WTC11 (cell line): Measurements from ENCODE around the gene PARVB. TPM values are rescaled to one million over a fixed set of nuclear protein-coding genes. Genes with fewer than 3 reads are reported as not detected.

ENCODE experiments used
- ATAC-seq: fragments of 200-7000 bp; cut with Tn5 transposase; 2 replicates; pipeline ENCODE4 v1.10.0; 2021; ENCODE audit warnings: mild to moderate bottlenecking, moderate library complexity
- CTCF ChIA-PET: fragments of 300-600 bp; sonication (Branson Sonifier 250); formaldehyde crosslinking; loops from one replicate; lab custom pipeline; 2021; ENCODE audit warnings: antibody characterized with exemption; lab: Charles Lee
- POLR2A ChIA-PET: fragments of 350-600 bp; sonication (Branson Sonifier 250); formaldehyde crosslinking; loops from one replicate; lab custom pipeline; 2021; ENCODE audit warnings: antibody characterized with exemption; lab: Charles Lee
- DNase-seq: peaks from one replicate; pipeline ENCODE4 v3.0.0; 2021; ENCODE audit warnings: low spot score
- H3K27ac Mint-ChIP-seq: 2 replicates; pipeline ENCODE4 v1.8.0; 2021; ENCODE audit warnings: mixed read lengths
- H3K27me3 Mint-ChIP-seq: 2 replicates; pipeline ENCODE4 v1.8.0; 2021; ENCODE audit warnings: low read depth, mild to moderate bottlenecking, moderate library complexity, mixed read lengths
- H3K36me3 Mint-ChIP-seq: 2 replicates; pipeline ENCODE4 v1.8.0; 2021; ENCODE audit warnings: mixed read lengths
- H3K4me1 Mint-ChIP-seq: 2 replicates; pipeline ENCODE4 v1.8.0; 2022; ENCODE audit warnings: mixed read lengths
- H3K4me3 Mint-ChIP-seq: 2 replicates; pipeline ENCODE4 v1.8.0; 2021; ENCODE audit warnings: mild to moderate bottlenecking, moderate library complexity, mixed read lengths
- H3K9me3 Mint-ChIP-seq: 2 replicates; pipeline ENCODE4 v1.8.0; 2021; ENCODE audit warnings: mixed read lengths
- EMX1 ChIP-seq: fragments of 250-450 bp; sonication (Bioruptor Pico); IDR thresholded peaks from 2 replicates; pipeline ENCODE4 v1.8.0; 2021; ENCODE audit warnings: mild to moderate bottlenecking
- ETV6 ChIP-seq: sonication (generic); formaldehyde crosslinking; IDR thresholded peaks from 2 replicates; pipeline ENCODE4 v1.8.1; 2022; ENCODE audit warnings: mild to moderate bottlenecking, missing genetic modification reagents
- FOXK1 ChIP-seq: sonication (generic); formaldehyde crosslinking; IDR thresholded peaks from 2 replicates; pipeline ENCODE4 v1.8.0; 2022; ENCODE audit warnings: mild to moderate bottlenecking, moderate library complexity, missing genetic modification reagents
- SMAD3 ChIP-seq: sonication (generic); formaldehyde crosslinking; IDR thresholded peaks from 2 replicates; pipeline ENCODE4 v1.8.0; 2022; ENCODE audit warnings: missing genetic modification reagents, mild to moderate bottlenecking, borderline replicate concordance
- SMAD4 ChIP-seq: sonication (generic); formaldehyde crosslinking; IDR thresholded peaks from 2 replicates; pipeline ENCODE4 v1.8.0; 2022; ENCODE audit warnings: mild to moderate bottlenecking, missing genetic modification reagents
- SP1 ChIP-seq: sonication (generic); formaldehyde crosslinking; conservative IDR thresholded peaks from 2 replicates; pipeline ENCODE4 v1.8.1; 2022; ENCODE audit warnings: missing genetic modification reagents
- TEAD1 ChIP-seq: sonication (generic); formaldehyde crosslinking; IDR thresholded peaks from 2 replicates; pipeline ENCODE4 v1.8.0; 2022; ENCODE audit warnings: mild to moderate bottlenecking, missing genetic modification reagents
- ZNF138 ChIP-seq: sonication (generic); formaldehyde crosslinking; conservative IDR thresholded peaks from 2 replicates; pipeline ENCODE4 v1.8.1; 2022; ENCODE audit warnings: mild to moderate bottlenecking, moderate library complexity, missing genetic modification reagents
- ZNF232 ChIP-seq: sonication (generic); formaldehyde crosslinking; IDR thresholded peaks from 2 replicates; pipeline ENCODE4 v1.8.0; 2022; ENCODE audit warnings: mild to moderate bottlenecking, missing genetic modification reagents
- ZNF423 ChIP-seq: fragments of 250-450 bp; sonication (Bioruptor Pico); IDR thresholded peaks from 2 replicates; pipeline ENCODE4 v2.1.2; 2022; ENCODE audit warnings: mild to moderate bottlenecking, moderate library complexity
- ZNF671 ChIP-seq: fragments of 250-450 bp; sonication (Bioruptor Pico); IDR thresholded peaks from 2 replicates; pipeline ENCODE4 v1.8.0; 2021; ENCODE audit warnings: mild to moderate bottlenecking
- total RNA-seq: library from RNA; stranded (reverse); gene quantifications from 3 replicates; pipeline ENCODE4 v1.2.3, GENCODE V29; 2021
- TF ChIP-seq, protein P1 (sequence below): sonication (generic); formaldehyde crosslinking; IDR thresholded peaks from 2 replicates; pipeline ENCODE4 v1.8.0; 2023; ENCODE audit warnings: missing genetic modification reagents, mild to moderate bottlenecking, borderline replicate concordance
- TF ChIP-seq, protein P2 (sequence below): sonication (generic); formaldehyde crosslinking; IDR thresholded peaks from 2 replicates; pipeline ENCODE4 v1.8.1; 2023; ENCODE audit warnings: mild to moderate bottlenecking, missing genetic modification reagents, borderline replicate concordance
- TF ChIP-seq, protein P3 (sequence below): fragments of 250-450 bp; sonication (Bioruptor Pico); IDR thresholded peaks from 2 replicates; pipeline ENCODE4 v1.9.0; 2021; ENCODE audit warnings: mild to moderate bottlenecking, borderline replicate concordance
- TF ChIP-seq, protein P4 (sequence below): fragments of 250-450 bp; sonication (Bioruptor Pico); IDR thresholded peaks from 2 replicates; pipeline ENCODE4 v1.9.0; 2021; ENCODE audit warnings: mild to moderate bottlenecking
- TF ChIP-seq, protein P5 (sequence below): sonication (generic); formaldehyde crosslinking; IDR thresholded peaks from 2 replicates; pipeline ENCODE4 v1.8.1; 2022; ENCODE audit warnings: mild to moderate bottlenecking, moderate library complexity, missing genetic modification reagents

The PARVB gene
- total RNA-seq, 1 experiment from 2014 or later: 3.3 TPM

DNA sequence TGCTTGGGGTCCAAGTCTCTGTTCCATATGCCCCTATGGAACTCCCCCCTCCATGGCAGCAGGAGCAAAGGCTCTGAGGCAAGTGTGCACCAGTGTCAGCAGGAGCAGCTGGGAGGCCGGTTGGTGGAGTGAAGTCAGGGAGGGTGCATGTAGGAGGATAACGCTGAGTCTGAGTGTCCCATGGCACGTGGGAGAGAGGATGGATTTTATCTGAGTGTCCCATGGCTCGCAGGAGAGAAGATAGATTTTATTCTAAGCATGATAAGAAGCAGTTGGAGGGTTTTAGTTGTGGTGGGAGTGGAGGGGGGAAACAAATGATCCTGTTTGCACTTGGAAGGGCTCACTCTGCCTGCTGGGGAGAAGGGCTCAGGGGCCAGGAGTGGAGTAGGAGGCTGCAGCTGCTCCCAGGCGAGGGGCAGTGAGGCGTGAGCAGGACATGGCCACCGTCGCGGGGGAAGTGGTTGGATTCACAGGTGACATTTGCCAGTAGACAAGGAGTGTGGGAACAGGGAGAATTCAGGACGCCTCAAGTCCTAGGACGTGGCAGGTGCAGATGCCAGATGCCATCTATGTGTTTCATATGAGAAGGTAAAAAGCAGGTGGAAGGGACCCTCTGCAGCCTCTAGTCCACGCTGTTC, 123.0 kb downstream of the PARVB start:
- Mint-ChIP-seq H3K27ac (peak overlapping the region; percentile 99), H3K4me1 (peaks cover 59% of the 10 kb centered on the region), H3K4me3 (peak overlapping the region; percentile 2; the same call in 1 of the 2 replicates), H3K36me3 (no peaks in the 10 kb centered on the region)
- ChIA-PET POLR2A (interaction anchor here (1.0 to 1.1 kb wide), 2 partner anchors 35 to 61 kb away, joined by 3 read pairs; no protein-coding TSS in a partner anchor), CTCF (interaction anchor here (0.5 to 3.5 kb wide), 16 partner anchors 10 to 538 kb away, joined by 3 to 25 read pairs (median 4); partner anchors contain the start of genes PARVB and PARVG)
- no peak for ATAC-seq
- TF ChIP-seq ZNF671 (CRISPR knock-in tag) (no peak), EMX1 (CRISPR knock-in tag) (0 out of 2 replicates have a peak, but pooled peaks have one; percentile 53), SMAD4 (CRISPR knock-in tag) (no peak)
- TF ChIP-seq, protein P1, sequence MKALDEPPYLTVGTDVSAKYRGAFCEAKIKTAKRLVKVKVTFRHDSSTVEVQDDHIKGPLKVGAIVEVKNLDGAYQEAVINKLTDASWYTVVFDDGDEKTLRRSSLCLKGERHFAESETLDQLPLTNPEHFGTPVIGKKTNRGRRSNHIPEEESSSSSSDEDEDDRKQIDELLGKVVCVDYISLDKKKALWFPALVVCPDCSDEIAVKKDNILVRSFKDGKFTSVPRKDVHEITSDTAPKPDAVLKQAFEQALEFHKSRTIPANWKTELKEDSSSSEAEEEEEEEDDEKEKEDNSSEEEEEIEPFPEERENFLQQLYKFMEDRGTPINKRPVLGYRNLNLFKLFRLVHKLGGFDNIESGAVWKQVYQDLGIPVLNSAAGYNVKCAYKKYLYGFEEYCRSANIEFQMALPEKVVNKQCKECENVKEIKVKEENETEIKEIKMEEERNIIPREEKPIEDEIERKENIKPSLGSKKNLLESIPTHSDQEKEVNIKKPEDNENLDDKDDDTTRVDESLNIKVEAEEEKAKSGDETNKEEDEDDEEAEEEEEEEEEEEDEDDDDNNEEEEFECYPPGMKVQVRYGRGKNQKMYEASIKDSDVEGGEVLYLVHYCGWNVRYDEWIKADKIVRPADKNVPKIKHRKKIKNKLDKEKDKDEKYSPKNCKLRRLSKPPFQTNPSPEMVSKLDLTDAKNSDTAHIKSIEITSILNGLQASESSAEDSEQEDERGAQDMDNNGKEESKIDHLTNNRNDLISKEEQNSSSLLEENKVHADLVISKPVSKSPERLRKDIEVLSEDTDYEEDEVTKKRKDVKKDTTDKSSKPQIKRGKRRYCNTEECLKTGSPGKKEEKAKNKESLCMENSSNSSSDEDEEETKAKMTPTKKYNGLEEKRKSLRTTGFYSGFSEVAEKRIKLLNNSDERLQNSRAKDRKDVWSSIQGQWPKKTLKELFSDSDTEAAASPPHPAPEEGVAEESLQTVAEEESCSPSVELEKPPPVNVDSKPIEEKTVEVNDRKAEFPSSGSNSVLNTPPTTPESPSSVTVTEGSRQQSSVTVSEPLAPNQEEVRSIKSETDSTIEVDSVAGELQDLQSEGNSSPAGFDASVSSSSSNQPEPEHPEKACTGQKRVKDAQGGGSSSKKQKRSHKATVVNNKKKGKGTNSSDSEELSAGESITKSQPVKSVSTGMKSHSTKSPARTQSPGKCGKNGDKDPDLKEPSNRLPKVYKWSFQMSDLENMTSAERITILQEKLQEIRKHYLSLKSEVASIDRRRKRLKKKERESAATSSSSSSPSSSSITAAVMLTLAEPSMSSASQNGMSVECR: no peak
- TF ChIP-seq, all 79 proteins: peak for 1
- Mint-ChIP-seq H3K27me3 (no peaks in the 10 kb centered on the region; the same call in none of the 2 replicates), H3K9me3 (no peaks in the 10 kb centered on the region; the same call in 1 of the 2 replicates)
- DNase-seq: no peak

DNA sequence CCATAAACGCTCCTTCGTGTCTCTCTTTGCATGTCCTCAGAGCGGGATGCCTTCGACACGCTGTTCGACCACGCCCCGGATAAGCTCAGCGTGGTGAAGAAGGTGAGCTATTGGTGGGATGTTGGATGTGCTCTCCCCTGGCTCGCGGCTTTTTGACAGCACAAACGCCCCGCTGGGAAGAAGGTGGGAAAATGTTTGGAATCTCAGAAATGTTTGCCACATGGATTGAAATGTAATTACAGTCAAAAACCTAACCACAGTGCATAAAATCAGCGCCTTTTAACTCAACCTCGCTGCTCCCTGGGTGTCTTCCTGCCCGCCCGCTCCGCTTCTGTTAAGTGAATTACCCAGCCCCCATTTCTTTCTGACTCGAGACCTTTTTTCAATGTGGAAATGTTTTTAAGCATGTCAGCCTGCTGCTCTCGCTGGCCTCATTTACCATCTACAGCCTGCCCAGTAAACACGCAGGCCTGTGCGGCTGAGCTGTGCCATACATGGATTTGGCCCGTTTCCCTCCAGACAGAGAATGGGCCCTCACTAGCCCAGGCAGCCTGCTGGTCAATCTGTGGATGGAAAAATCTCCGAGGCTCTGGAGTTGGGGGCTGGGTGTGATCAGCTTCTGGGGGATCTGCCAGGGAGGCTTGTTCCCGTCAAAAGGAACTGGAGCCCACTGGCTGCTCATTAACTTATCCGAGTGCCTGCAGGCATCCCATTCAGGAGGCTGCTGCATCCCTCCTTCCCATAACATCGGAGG, 123.9 kb downstream of the PARVB start:
- Mint-ChIP-seq H3K27ac (peak overlapping the region; percentile 99), H3K36me3 (no peaks in the 10 kb centered on the region), H3K4me3 (peak overlapping the region; percentile 51), H3K27me3 (no peaks in the 10 kb centered on the region; the same call in none of the 2 replicates), H3K4me1 (peaks cover 59% of the 10 kb centered on the region), H3K9me3 (no peaks in the 10 kb centered on the region; the same call in 1 of the 2 replicates)
- CTCF ChIA-PET: interaction anchor here (0.7 to 3.5 kb wide), 14 partner anchors 9 to 221 kb away, joined by 3 to 25 read pairs (median 3); partner anchors contain the start of genes PARVB and PARVG
- peak; percentile 72 for ATAC-seq
- peak; percentile 84 for DNase-seq
- POLR2A ChIA-PET: interaction anchor here (1.0 to 1.1 kb wide), 2 partner anchors 36 to 62 kb away, joined by 3 read pairs; no protein-coding TSS in a partner anchor
- TF ChIP-seq, protein P2, sequence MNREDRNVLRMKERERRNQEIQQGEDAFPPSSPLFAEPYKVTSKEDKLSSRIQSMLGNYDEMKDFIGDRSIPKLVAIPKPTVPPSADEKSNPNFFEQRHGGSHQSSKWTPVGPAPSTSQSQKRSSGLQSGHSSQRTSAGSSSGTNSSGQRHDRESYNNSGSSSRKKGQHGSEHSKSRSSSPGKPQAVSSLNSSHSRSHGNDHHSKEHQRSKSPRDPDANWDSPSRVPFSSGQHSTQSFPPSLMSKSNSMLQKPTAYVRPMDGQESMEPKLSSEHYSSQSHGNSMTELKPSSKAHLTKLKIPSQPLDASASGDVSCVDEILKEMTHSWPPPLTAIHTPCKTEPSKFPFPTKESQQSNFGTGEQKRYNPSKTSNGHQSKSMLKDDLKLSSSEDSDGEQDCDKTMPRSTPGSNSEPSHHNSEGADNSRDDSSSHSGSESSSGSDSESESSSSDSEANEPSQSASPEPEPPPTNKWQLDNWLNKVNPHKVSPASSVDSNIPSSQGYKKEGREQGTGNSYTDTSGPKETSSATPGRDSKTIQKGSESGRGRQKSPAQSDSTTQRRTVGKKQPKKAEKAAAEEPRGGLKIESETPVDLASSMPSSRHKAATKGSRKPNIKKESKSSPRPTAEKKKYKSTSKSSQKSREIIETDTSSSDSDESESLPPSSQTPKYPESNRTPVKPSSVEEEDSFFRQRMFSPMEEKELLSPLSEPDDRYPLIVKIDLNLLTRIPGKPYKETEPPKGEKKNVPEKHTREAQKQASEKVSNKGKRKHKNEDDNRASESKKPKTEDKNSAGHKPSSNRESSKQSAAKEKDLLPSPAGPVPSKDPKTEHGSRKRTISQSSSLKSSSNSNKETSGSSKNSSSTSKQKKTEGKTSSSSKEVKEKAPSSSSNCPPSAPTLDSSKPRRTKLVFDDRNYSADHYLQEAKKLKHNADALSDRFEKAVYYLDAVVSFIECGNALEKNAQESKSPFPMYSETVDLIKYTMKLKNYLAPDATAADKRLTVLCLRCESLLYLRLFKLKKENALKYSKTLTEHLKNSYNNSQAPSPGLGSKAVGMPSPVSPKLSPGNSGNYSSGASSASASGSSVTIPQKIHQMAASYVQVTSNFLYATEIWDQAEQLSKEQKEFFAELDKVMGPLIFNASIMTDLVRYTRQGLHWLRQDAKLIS (CRISPR knock-in tag): no peak; the same call in 1 of the 2 replicates
- peak; percentile 98 for TF ChIP-seq TEAD1
- peak; percentile 57 for TF ChIP-seq SMAD3
- peak; percentile 62; the same call in 1 of the 2 replicates for TF ChIP-seq ZNF423
- TF ChIP-seq ZNF232 (CRISPR knock-in tag): 0 out of 2 replicates have a peak, but pooled peaks have one; percentile 47
- 0 out of 2 replicates have a peak, but pooled peaks have one; percentile 55 for TF ChIP-seq ZNF138 (CRISPR knock-in tag)
- TF ChIP-seq, protein P3, sequence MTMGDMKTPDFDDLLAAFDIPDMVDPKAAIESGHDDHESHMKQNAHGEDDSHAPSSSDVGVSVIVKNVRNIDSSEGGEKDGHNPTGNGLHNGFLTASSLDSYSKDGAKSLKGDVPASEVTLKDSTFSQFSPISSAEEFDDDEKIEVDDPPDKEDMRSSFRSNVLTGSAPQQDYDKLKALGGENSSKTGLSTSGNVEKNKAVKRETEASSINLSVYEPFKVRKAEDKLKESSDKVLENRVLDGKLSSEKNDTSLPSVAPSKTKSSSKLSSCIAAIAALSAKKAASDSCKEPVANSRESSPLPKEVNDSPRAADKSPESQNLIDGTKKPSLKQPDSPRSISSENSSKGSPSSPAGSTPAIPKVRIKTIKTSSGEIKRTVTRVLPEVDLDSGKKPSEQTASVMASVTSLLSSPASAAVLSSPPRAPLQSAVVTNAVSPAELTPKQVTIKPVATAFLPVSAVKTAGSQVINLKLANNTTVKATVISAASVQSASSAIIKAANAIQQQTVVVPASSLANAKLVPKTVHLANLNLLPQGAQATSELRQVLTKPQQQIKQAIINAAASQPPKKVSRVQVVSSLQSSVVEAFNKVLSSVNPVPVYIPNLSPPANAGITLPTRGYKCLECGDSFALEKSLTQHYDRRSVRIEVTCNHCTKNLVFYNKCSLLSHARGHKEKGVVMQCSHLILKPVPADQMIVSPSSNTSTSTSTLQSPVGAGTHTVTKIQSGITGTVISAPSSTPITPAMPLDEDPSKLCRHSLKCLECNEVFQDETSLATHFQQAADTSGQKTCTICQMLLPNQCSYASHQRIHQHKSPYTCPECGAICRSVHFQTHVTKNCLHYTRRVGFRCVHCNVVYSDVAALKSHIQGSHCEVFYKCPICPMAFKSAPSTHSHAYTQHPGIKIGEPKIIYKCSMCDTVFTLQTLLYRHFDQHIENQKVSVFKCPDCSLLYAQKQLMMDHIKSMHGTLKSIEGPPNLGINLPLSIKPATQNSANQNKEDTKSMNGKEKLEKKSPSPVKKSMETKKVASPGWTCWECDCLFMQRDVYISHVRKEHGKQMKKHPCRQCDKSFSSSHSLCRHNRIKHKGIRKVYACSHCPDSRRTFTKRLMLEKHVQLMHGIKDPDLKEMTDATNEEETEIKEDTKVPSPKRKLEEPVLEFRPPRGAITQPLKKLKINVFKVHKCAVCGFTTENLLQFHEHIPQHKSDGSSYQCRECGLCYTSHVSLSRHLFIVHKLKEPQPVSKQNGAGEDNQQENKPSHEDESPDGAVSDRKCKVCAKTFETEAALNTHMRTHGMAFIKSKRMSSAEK: no peak
- TF ChIP-seq FOXK1 (CRISPR knock-in tag): peak; percentile 52
- TF ChIP-seq, protein P4, sequence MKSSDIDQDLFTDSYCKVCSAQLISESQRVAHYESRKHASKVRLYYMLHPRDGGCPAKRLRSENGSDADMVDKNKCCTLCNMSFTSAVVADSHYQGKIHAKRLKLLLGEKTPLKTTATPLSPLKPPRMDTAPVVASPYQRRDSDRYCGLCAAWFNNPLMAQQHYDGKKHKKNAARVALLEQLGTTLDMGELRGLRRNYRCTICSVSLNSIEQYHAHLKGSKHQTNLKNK (CRISPR knock-in tag): no peak
- TF ChIP-seq, protein P5, sequence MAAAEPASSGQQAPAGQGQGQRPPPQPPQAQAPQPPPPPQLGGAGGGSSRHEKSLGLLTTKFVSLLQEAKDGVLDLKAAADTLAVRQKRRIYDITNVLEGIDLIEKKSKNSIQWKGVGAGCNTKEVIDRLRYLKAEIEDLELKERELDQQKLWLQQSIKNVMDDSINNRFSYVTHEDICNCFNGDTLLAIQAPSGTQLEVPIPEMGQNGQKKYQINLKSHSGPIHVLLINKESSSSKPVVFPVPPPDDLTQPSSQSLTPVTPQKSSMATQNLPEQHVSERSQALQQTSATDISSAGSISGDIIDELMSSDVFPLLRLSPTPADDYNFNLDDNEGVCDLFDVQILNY (CRISPR knock-in tag): peak; percentile 61; the same call in 1 of the 2 replicates
- peak; percentile 80 for TF ChIP-seq SP1 (CRISPR knock-in tag)
- peak; percentile 80 for TF ChIP-seq ETV6 (CRISPR knock-in tag)
